Measurements from ENCODE around the gene PTCH2.

Gene PTCH2

DNA sequence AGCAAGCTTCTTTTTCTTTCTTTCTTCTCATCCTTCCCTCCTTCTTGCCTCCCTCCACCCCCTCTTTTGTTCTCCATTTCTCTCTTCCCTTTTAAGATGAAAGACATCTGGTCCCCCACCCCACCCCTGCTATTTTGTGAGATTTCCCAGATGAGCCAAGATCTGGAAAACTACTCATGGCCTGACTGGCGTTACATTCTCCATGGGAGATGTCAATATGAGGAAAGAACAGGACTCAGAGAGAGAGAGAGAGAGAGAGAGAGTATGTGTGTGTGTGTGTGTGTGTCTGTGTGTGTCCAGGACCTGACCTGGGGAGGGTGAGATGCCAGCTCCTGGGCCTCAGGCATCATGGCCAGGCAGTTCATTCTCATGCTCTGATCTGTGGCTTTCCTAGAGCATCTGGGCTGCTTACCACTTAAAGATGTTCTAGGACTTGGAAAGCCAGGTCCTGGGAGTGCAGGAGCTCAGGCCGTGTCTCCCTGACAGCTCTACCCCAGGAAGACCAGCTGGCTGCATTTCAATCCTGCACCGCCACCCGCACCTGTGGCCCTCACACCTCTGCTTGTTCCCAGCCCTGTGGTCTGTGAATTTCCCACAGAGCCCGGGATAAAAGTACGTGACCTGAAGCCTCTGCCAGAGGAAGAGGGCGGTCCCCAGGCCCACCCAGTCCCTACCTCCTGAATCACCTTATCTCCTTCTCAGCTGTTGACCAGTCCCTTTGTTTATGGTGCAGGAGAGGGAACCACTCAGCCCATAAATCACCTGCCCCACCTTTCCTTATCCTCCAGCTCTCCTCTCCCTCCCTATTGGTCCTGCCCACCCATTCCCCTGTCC lies 51.9 kb downstream of the PTCH2 start:
- DNase-seq (ENCODE audit: insufficient read length) (no peak), FAIRE-seq (no peak)
- no peak for TF ChIP-seq POLR2AphosphoS5 (IDR thresholded peaks at IDR 0.05; ENCODE audit: low read depth, low read length)
- no peak for TF ChIP-seq POLR2A (IDR thresholded peaks at IDR 0.05; ENCODE audit: low read depth, low read length)

DNA sequence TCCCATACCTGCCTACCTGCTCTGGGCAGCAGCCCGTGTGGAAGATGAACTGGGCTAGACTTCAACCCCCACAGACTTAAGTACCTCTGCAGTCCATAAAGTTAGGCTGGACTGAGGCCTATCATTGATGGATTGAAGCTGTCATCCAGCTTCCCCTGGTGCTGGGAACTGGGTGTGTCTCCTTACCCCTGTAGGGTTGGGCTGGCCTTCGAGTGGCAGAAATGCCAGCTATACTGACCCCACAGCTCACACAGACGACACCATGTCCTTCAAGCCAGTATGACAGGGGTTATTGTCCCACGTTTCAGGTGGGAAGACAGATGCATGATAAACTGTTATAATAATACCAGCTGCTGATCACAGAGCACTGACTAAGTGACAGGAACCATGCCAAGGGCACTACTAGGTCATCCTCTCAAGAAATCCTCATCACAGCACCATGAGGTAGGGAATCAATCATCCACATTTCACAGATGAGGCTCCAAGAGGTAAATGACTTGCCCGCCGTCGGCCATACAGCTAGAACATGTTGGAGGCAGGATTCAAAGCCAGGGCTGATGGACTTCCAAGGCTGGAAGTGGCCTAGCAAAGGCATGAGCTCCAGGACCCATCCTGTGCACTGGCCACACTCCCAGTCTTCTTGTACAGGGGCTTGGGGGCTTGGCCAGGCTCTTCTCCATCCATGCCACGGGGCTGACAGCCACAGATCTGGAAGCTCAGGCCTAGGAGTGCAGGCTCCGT lies 54.8 kb downstream of the PTCH2 start, which contains the start of gene BEST4:
BEST4 (minus strand) TSS at position 51 of the 741 bp plus-strand sequence. CDS start 465 bp downstream, outside the sequence.
- FAIRE-seq (no peak), DNase-seq (ENCODE audit: insufficient read length) (no peak)
- TF ChIP-seq POLR2A (IDR thresholded peaks at IDR 0.05; ENCODE audit: low read depth, low read length), result no peak
- no peak for TF ChIP-seq POLR2AphosphoS5 (IDR thresholded peaks at IDR 0.05; ENCODE audit: low read depth, low read length)
- TF ChIP-seq TAF1 (IDR thresholded peaks at IDR 0.05; ENCODE audit: borderline replicate concordance, low read depth, low read length), result no peak

DNA sequence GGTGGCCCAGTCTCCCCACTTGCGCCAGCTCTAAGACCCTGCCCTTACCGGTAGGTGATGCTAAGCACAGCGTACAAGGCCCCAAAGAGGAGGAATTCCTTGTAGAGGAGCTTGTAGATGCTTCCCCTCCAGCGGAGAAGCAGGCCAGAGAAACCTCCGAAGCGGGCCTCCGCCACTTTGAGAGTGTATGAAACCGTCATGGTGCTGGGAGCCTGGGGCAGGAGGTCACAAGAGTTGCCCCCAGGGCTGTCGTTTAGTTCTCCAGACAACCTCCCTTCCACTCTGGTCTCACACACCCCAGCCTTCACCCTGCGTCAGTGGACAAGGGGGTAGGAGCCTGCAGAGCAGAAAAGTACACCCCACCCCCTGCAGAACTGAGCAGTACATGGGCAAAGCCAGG lies 55.5 kb downstream of the PTCH2 start:
- TF ChIP-seq POLR2A (IDR thresholded peaks at IDR 0.05; ENCODE audit: low read depth, low read length), result no peak
- TF ChIP-seq TAF1 (IDR thresholded peaks at IDR 0.05; ENCODE audit: borderline replicate concordance, low read depth, low read length), result no peak
- TF ChIP-seq POLR2AphosphoS5 (IDR thresholded peaks at IDR 0.05; ENCODE audit: low read depth, low read length), result no peak
- DNase-seq (ENCODE audit: insufficient read length), result no peak
- no peak for FAIRE-seq

DNA sequence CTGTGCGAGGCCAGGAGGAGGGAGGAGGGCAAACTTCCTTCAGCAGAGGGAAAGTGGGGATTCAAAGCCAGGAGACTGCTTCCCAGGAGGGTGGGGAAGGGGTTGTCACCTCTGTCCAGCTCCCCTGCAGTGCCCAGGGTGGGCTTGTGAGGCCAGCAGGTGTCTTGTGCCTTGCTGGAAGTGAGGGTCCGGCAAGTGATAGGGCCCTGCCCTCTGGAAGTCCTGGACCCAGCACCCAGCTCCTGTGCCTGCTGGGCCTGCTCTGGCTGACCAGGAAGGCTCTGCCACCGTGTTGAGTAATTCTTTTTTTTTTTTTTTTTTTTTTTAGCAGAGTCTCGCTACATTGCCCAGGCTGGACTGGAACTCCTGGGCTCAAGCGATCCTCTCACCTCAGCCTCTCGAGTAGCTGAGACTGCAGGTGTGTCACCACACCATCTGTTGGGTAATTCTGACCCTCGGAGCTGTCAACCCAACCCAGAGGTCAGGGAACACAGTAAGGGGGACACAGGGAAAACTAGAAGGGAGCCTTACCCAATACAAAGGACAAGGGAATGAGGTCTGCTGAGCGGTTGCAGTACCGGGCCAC lies 56.1 kb downstream of the PTCH2 start:
- FAIRE-seq (no peak), DNase-seq (ENCODE audit: insufficient read length) (no peak)
- TF ChIP-seq TAF1 (IDR thresholded peaks at IDR 0.05; ENCODE audit: borderline replicate concordance, low read depth, low read length), result no peak
- TF ChIP-seq POLR2A (IDR thresholded peaks at IDR 0.05; ENCODE audit: low read depth, low read length), result no peak
- no peak for TF ChIP-seq POLR2AphosphoS5 (IDR thresholded peaks at IDR 0.05; ENCODE audit: low read depth, low read length)

DNA sequence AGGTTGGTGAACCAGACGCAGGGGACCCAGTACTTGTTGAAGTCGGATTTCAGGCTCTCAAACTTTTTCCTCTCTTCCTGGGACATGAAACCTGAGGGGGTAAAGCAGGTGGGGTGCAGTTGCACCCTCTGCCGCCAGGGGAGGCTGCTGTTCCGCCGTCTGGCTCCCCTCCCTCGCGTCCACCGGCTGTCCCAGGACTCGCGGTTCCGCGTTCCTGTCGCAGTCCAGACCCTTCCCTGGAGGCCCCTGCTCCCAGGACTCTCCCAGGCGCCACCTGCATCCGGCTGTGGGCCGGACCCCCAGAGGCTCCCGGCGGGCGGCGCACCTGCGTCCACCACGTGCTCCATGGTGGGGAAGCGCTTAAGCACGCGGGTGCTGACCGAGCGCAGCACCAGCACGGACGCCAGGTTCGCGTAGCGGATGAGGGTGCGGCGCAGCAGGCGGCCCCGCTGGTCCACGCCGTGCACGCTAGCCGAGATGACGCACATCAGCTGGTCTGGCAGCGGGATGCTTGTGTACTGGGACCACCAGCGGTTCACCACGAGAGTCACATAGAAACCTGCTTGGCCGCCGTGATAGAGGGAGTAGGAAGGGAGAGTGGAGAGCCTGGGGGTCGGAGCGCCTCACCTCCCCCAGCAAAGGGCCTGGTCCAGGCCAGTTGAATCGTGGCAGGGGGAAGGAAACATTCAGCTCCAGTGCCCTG lies 56.8 kb downstream of the PTCH2 start:
- FAIRE-seq (peak; percentile 90), DNase-seq (ENCODE audit: insufficient read length) (peak; percentile 79)
- TF ChIP-seq POLR2AphosphoS5 (IDR thresholded peaks at IDR 0.05; ENCODE audit: low read depth, low read length) (no peak), TAF1 (IDR thresholded peaks at IDR 0.05; ENCODE audit: borderline replicate concordance, low read depth, low read length) (0 out of 2 replicates have a peak, but pooled peaks have one; percentile 15)

DNA sequence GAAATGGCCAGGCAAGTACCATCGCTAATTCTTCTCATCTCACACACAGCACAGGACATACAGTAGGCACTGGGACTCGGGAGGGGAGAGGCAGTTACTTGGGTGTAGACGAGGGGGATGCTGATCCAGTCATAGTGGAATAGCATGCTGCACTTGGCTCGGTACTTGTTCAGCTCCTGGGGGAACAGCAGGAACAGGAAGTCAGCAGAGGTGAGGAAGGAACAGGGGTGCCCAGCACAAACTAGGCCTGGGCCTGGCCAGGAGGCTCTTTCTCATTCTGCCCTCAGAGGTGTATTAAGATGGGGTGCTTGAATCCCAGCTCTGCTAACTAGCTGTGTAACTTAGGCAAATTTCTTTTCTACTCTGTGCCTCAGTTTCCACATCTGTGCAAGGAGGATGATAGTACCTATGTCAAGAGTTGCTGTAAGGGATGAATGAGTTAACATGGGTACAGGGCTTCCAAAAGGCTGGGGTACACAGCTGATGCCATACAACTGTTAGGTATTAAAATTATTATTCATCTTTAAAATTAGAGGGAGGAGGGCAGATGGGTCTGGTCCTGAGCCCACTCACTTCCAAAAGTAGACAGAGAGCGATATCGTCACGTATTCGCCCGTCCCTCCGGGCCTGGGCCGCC lies 57.4 kb downstream of the PTCH2 start:
- FAIRE-seq (no peak), DNase-seq (ENCODE audit: insufficient read length) (no peak)
- TF ChIP-seq POLR2A (IDR thresholded peaks at IDR 0.05; ENCODE audit: low read depth, low read length), result no peak
- TF ChIP-seq TAF1 (IDR thresholded peaks at IDR 0.05; ENCODE audit: borderline replicate concordance, low read depth, low read length), result no peak
- no peak for TF ChIP-seq POLR2AphosphoS5 (IDR thresholded peaks at IDR 0.05; ENCODE audit: low read depth, low read length)

DNA sequence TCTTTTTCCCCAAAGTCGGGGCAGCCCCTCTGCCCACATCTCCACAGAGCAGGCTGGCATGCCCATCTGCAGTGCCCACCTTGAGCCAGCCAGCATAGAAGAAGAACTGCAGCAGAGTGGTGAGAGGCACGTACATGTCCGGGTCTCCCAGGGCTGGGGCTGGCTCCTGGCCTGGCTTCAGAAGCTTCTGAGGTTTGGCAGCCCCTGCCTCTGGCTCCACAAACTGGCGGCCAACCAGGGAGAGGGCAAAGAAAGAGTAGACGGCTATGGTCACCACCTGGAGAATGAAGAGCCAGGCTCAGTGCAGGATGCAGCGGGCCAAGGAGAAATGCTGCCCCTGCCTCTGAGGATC lies 58.0 kb downstream of the PTCH2 start:
- TF ChIP-seq POLR2A (IDR thresholded peaks at IDR 0.05; ENCODE audit: low read depth, low read length) (no peak), TAF1 (IDR thresholded peaks at IDR 0.05; ENCODE audit: borderline replicate concordance, low read depth, low read length) (no peak), POLR2AphosphoS5 (IDR thresholded peaks at IDR 0.05; ENCODE audit: low read depth, low read length) (no peak)
- DNase-seq (ENCODE audit: insufficient read length) (no peak), FAIRE-seq (no peak)

DNA sequence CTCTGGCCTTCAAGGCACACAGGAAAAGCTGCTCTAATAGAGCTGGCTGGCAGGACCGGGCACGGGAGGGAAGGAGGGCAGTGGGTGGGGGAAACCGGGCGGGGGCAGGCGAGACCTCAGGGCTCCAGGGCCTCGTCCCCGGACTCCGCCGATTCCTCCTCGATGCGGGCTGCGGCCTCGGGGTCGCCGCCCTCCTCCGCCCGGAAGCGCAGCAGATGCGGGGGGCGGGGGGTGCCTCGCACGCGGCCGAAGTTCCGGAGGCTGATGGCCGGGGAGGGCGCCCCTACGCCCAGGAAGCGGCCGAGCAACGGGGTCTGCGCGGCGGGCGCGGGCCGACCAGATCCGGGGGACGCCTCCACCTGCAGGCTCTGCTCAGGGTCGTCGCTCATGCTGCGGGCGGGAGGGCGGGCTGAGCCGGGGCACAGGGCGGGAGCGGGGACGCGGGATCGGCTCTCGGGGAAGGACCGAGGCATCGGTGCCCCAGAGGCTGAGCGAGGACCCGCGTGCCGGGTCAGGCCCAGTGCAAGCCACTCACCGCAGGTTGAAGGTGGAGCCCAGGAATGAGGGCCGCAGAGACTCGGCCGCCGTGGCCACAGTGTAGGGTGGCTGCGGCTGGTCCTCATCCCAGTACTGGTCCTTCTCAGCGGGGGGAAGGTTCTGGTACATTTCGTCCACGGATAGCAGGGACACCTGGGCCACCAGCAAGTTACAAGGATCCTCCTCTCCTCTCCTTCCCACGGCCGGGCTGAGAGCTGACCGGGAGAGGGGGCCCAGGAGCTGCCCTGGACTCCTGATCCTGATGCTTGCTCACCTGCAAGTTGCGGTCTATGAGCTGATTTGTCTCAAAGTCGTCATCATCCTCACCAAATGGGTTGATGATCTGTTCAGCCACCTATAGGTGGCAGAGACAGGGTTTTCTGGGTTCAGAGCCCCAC lies 58.7 kb downstream of the PTCH2 start:
- FAIRE-seq (no peak), DNase-seq (ENCODE audit: insufficient read length) (no peak)
- TF ChIP-seq POLR2A (IDR thresholded peaks at IDR 0.05; ENCODE audit: low read depth, low read length) (peak; percentile 52; the same call in 1 of the 2 replicates), POLR2AphosphoS5 (IDR thresholded peaks at IDR 0.05; ENCODE audit: low read depth, low read length) (no peak; the same call in none of the 2 replicates), TAF1 (IDR thresholded peaks at IDR 0.05; ENCODE audit: borderline replicate concordance, low read depth, low read length) (peak; percentile 43; the same call in 1 of the 2 replicates)

DNA sequence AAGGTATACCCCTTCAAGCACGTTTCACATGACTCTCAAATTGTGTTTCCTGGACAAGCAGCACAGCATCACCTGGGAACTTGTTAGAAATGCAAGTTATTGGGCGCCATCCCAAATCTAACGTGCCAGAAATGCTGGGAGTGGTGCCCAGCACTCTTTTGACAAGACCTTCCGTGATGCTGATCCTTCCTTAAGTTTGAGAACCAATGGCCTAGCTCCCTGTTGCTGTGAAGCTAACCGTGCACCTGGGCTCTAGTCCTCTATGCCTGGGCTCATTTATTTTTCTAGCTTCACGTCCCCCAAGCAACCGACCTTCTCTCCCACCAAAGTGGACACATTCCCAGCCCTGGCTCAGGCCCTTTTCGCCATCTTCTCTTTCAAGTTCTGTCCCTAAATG lies 59.4 kb downstream of the PTCH2 start:
- no peak for TF ChIP-seq POLR2A (IDR thresholded peaks at IDR 0.05; ENCODE audit: low read depth, low read length)
- TF ChIP-seq TAF1 (IDR thresholded peaks at IDR 0.05; ENCODE audit: borderline replicate concordance, low read depth, low read length), result no peak
- TF ChIP-seq POLR2AphosphoS5 (IDR thresholded peaks at IDR 0.05; ENCODE audit: low read depth, low read length), result no peak
- no peak for FAIRE-seq
- DNase-seq (ENCODE audit: insufficient read length), result no peak

DNA sequence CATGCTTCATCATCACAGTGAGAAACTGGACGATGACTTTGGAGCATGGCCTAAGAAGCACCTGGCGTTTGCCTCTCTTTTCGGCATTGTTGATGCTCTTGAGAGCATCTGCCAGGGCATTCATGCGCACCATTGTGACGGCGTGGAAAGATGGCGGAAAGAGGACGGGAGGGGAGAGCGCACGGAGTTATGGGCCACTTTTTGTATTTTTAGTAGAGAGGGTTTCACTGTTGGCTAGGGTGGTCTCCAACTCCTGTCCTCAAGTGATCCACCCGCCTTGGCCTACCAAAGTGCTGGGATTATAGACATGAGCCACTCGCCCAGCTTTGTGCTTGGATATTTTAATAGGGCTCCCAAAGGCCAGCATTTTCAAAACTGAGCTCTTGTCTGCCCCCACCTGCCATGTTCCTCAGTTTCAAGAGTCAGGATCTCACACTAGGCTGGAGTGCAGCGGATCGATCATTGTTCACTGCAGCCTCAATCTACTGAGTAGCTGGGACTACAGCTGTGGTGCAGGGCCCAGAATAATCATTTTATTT lies 62.4 kb downstream of the PTCH2 start:
- DNase-seq (ENCODE audit: insufficient read length) (no peak), FAIRE-seq (no peak)

More for the DNA sequence above, 62.4 kb downstream of the PTCH2 start:
- TF ChIP-seq TAF1 (IDR thresholded peaks at IDR 0.05; ENCODE audit: borderline replicate concordance, low read depth, low read length), result no peak
- peak; percentile 48; the same call in 1 of the 2 replicates for TF ChIP-seq POLR2AphosphoS5 (IDR thresholded peaks at IDR 0.05; ENCODE audit: low read depth, low read length)
- TF ChIP-seq POLR2A (IDR thresholded peaks at IDR 0.05; ENCODE audit: low read depth, low read length), result peak; percentile 58; the same call in 1 of the 2 replicates

Measured in GM12892 (cell line).